K562 (cell line): ENCODE data around the gene BNIP5. TPM values are rescaled to one million over a fixed set of nuclear protein-coding genes. Genes with fewer than 3 reads are reported as not detected.

Experiments used
- BCL6 ChIP-seq: fragments of 250-450 bp; sonication (Bioruptor Pico); IDR thresholded peaks from 2 replicates; pipeline ENCODE4 v1.4.0; 2020
- CUX1 ChIP-seq: fragments of 200-800 bp; sonication (Bioruptor generic); IDR thresholded peaks from 2 replicates; pipeline ENCODE4 v1.6.1; 2016; ENCODE audit warnings: missing genetic modification characterization, missing compliant biosample characterization
- EP400 ChIP-seq: fragments of 450-650 bp; IDR thresholded peaks from 2 replicates; pipeline ENCODE4 v1.6.1; 2017; ENCODE audit warnings: antibody characterized with exemption, mild to moderate bottlenecking, moderate library complexity
- ERF ChIP-seq: fragments of 450-650 bp; formaldehyde crosslinking; IDR thresholded peaks from 2 replicates; pipeline ENCODE4 v1.4.0; 2020; ENCODE audit warnings: mild to moderate bottlenecking, mixed read lengths
- FOXA3 ChIP-seq, 2 experiments: fragments of 450-650 bp in 1 of 2; sonication (generic) in 1 of 2; formaldehyde crosslinking; IDR thresholded peaks in 1 of 2; conservative IDR thresholded peaks in 1 of 2; 2 replicates each; pipeline versions ENCODE4 v1.4.0 to v1.8.0; 2020 to 2022; ENCODE audit warnings: mild to moderate bottlenecking in 2 of 2, missing genetic modification reagents in 1 of 2
- GABPB1 ChIP-seq: sonication (generic); formaldehyde crosslinking; IDR thresholded peaks from 2 replicates; pipeline ENCODE4 v1.8.0; 2022; ENCODE audit warnings: mild to moderate bottlenecking, missing genetic modification reagents
- HDAC2 ChIP-seq: fragments of 450-650 bp; IDR thresholded peaks from 2 replicates; pipeline ENCODE4 v1.6.1; 2016; ENCODE audit warnings: mild to moderate bottlenecking
- MGA ChIP-seq: fragments of 450-650 bp; IDR thresholded peaks from 2 replicates; pipeline ENCODE4 v1.6.1; 2016; ENCODE audit warnings: mild to moderate bottlenecking, moderate library complexity
- POLR3G ChIP-seq: IDR thresholded peaks from 2 replicates; pipeline ENCODE4 v1.6.1; 2011; ENCODE audit not compliant: insufficient read length, insufficient replicate concordance; ENCODE audit errors: extremely low read depth
- PRMT5 ChIP-seq: sonication (generic); formaldehyde crosslinking; IDR thresholded peaks from 2 replicates; pipeline ENCODE4 v1.5.0; 2020; ENCODE audit warnings: missing genetic modification reagents
- ZNF77 ChIP-seq: fragments of 250-450 bp; sonication (Bioruptor Pico); IDR thresholded peaks from 2 replicates; pipeline ENCODE4 v1.5.0; 2020
- polyA plus RNA-seq, 8 experiments: library from polyadenylated mRNA; depleted of rRNA in 4 of 8; stranded (reverse) in 5 of 8; unstranded in 3 of 8; fragments of >200 nt; fragmentation: Nextera tagmentation in 2 of 8; fragmentation: Illumina TruSeq in 1 of 8; extraction: Ambion mirVana in 2 of 8; extraction: Trizol in 1 of 8; gene quantifications; 2 replicates each; pipeline versions ENCODE4 v1.2.1 to v1.2.3, GENCODE V29; 2011 to 2014; ENCODE audit warnings: inconsistent platforms in 1 of 8, missing spikeins in 1 of 8
- total RNA-seq, 7 experiments: library from RNA; depleted of rRNA in 6 of 7; stranded (reverse); fragments of >200 nt in 6 of 7; fragmentation: Illumina TruSeq in 2 of 7; extraction: Trizol in 2 of 7; gene quantifications; 2 replicates each; pipeline versions ENCODE4 v1.2.1 to v1.2.3, GENCODE V29; 2011 to 2021; ENCODE audit warnings: low replicate concordance in 1 of 7

The BNIP5 gene
- total and polyA plus RNA-seq, 9 of the 15 experiments (the other 6 are each of a cell fraction or from before 2014, with no cell fraction given) = not detected

GRCh38 chr6:36334832-36335459, 1.7 kb downstream of the BNIP5 start (continued):
- TF ChIP-seq ZNF77 (CRISPR knock-in tag) = no peak
- TF ChIP-seq ERF = no peak
- no peak for TF ChIP-seq HDAC2
- TF ChIP-seq FOXA3 (CRISPR knock-in tag; conservative IDR thresholded peaks at IDR 0.05 in 1 of 2, IDR thresholded peaks at IDR 0.05 in 1 of 2) = peak; percentile 85 to 95
- TF ChIP-seq BCL6 = no peak
- no peak for TF ChIP-seq POLR3G
- TF ChIP-seq CUX1 = no peak
- TF ChIP-seq MGA = no peak
- no peak for TF ChIP-seq EP400
- TF ChIP-seq PRMT5 (CRISPR knock-in tag) = no peak
- TF ChIP-seq GABPB1 (CRISPR knock-in tag) = 0 out of 2 replicates have a peak, but pooled peaks have one; percentile 18
